ENCODE results near the gene C2CD2L. TPM values are rescaled to one million over a fixed set of nuclear protein-coding genes. Genes with fewer than 3 reads are reported as not detected.
"Not testable (repeated sequence)": the region's sequence is repeated elsewhere in the genome, so short reads cannot be mapped to it uniquely, and the experiment has no call there.

Gene C2CD2L
- total RNA-seq: 10 to 100 TPM in 1 of 2 donors, 1 to 10 TPM in 1; 9.5 to 10.1 TPM
- polyA plus RNA-seq: 10 to 100 TPM in 1 of 2 donors, 1 to 10 TPM in 1; 6.6 to 10.3 TPM
- long read RNA-seq, donor 1, full-length matches to known transcripts: 2 of 5 reads
- long read RNA-seq, donor 1, partial matches to known transcripts: 2 of 5 reads
- long read RNA-seq, donor 1, other reads (novel, unspliced or antisense): 1 of 5 reads
- long read RNA-seq, donor 2, partial matches to known transcripts: 3 of 12 reads
- long read RNA-seq, donor 2, other reads (novel, unspliced or antisense): 5 of 12 reads

- DNase-seq (peak; percentile 95 to 96), ATAC-seq (ENCODE audit: low FRiP score) (peak; percentile 95)
- Histone ChIP-seq H3K27me3 (ENCODE audit: control insufficient read depth in 1 of 2, insufficient read depth in 2 of 2, low read length in 1 of 2) (no peaks in the 10 kb centered on the region), H3K27ac (ENCODE audit: low read depth in 1 of 2, low read length in 2 of 2) (peak within 1 kb of the TSS in 1 of 2 donors; percentile 62), H3K36me3 (ENCODE audit: control insufficient read depth in 1 of 2, insufficient read depth in 2 of 2, low read length in 1 of 2) (peaks cover 0 to 4% of the 10 kb centered on the region in 2 donors), H3K4me1 (ENCODE audit: control insufficient read depth in 1 of 2, insufficient read depth in 2 of 2, low read length in 2 of 2) (peaks cover 0 to 2% of the 10 kb centered on the region in 2 donors), H3K4me3 (ENCODE audit: low read length in 2 of 2) (peak within 1 kb of the TSS; percentile 84 to 95), H3K9me3 (ENCODE audit: control insufficient read depth, low read length) (no peaks in the 10 kb centered on the region)
- intact Hi-C loops (cut with DNase I): no loop called here
- WGBS, 2 donors: 0 to 1% methylated on average over 42 to 49 of the region's 49 CpGs
These were observed at the start of gene C2CD2L for GRCh38 chr11:119106564-119107537. TSS of gene C2CD2L (plus strand) at chr11:119107344. CDS start at chr11:119107742, 398 bp downstream.

- H3K27me3 ChIP-seq (ENCODE audit: control insufficient read depth in 1 of 2, insufficient read depth in 2 of 2, low read length in 1 of 2); H3K4me3 ChIP-seq (ENCODE audit: low read length in 2 of 2); intact Hi-C loops (cut with DNase I); ATAC-seq (ENCODE audit: low FRiP score); H3K36me3 ChIP-seq (ENCODE audit: control insufficient read depth in 1 of 2, insufficient read depth in 2 of 2, low read length in 1 of 2); DNase-seq; H3K4me1 ChIP-seq (ENCODE audit: control insufficient read depth in 1 of 2, insufficient read depth in 2 of 2, low read length in 2 of 2); H3K9me3 ChIP-seq (ENCODE audit: control insufficient read depth, low read length); H3K27ac ChIP-seq (ENCODE audit: low read depth in 1 of 2, low read length in 2 of 2): not testable (repeated sequence)
- WGBS, 2 donors: 86 to 90% methylated on average over 19 to 31 of the region's 35 CpGs
These were observed 48.0 kb upstream of the C2CD2L start for GRCh38 chr11:119059128-119059527.

- H3K4me3 ChIP-seq (ENCODE audit: low read length in 2 of 2): no peak overlapping the region
- no peaks in the 10 kb centered on the region for H3K4me1 ChIP-seq (ENCODE audit: control insufficient read depth in 1 of 2, insufficient read depth in 2 of 2, low read length in 2 of 2)
- intact Hi-C loops (cut with DNase I): no loop called here
- no peaks in the 10 kb centered on the region for H3K9me3 ChIP-seq (ENCODE audit: control insufficient read depth, low read length)
- no peaks in the 10 kb centered on the region for H3K27me3 ChIP-seq (ENCODE audit: control insufficient read depth in 1 of 2, insufficient read depth in 2 of 2, low read length in 1 of 2)
- no peak overlapping the region for H3K27ac ChIP-seq (ENCODE audit: low read depth in 1 of 2, low read length in 2 of 2)
- ATAC-seq (ENCODE audit: low FRiP score) (no peak), DNase-seq (no peak)
- 90 to 92% methylated on average over 3 of the region's 3 CpGs for WGBS, 2 donors
- H3K36me3 ChIP-seq (ENCODE audit: control insufficient read depth in 1 of 2, insufficient read depth in 2 of 2, low read length in 1 of 2): no peaks in the 10 kb centered on the region
These were observed 45.9 kb upstream of the C2CD2L start for GRCh38 chr11:119061256-119061655.

- WGBS, 2 donors: 25 to 28% methylated on average over 5 of the region's 5 CpGs
- H3K27ac ChIP-seq (ENCODE audit: low read depth in 1 of 2, low read length in 2 of 2): peak overlapping the region in 1 of 2 donors; percentile 38
- H3K36me3 ChIP-seq (ENCODE audit: control insufficient read depth in 1 of 2, insufficient read depth in 2 of 2, low read length in 1 of 2): no peaks in the 10 kb centered on the region
- intact Hi-C loops (cut with DNase I): no loop called here
- H3K4me1 ChIP-seq (ENCODE audit: control insufficient read depth in 1 of 2, insufficient read depth in 2 of 2, low read length in 2 of 2): no peaks in the 10 kb centered on the region
- H3K4me3 ChIP-seq (ENCODE audit: low read length in 2 of 2): no peak overlapping the region
- ATAC-seq (ENCODE audit: low FRiP score) (no peak), DNase-seq (peak; percentile 68 to 80)
- H3K27me3 ChIP-seq (ENCODE audit: control insufficient read depth in 1 of 2, insufficient read depth in 2 of 2, low read length in 1 of 2): no peaks in the 10 kb centered on the region
- no peaks in the 10 kb centered on the region for H3K9me3 ChIP-seq (ENCODE audit: control insufficient read depth, low read length)
These were observed 44.4 kb upstream of the C2CD2L start for GRCh38 chr11:119062779-119063178.

- no peaks in the 10 kb centered on the region for H3K4me1 ChIP-seq (ENCODE audit: control insufficient read depth in 1 of 2, insufficient read depth in 2 of 2, low read length in 2 of 2)
- intact Hi-C loops (cut with DNase I): loop anchor here in 1 of 2 donors (5.0 kb wide), 1 partner anchor 38 kb away; no protein-coding TSS in a partner anchor
- no peak overlapping the region for H3K27ac ChIP-seq (ENCODE audit: low read depth in 1 of 2, low read length in 2 of 2)
- H3K36me3 ChIP-seq (ENCODE audit: control insufficient read depth in 1 of 2, insufficient read depth in 2 of 2, low read length in 1 of 2): peaks cover 1 to 2% of the 10 kb centered on the region in 2 donors
- DNase-seq: no peak
- no peak overlapping the region for H3K4me3 ChIP-seq (ENCODE audit: low read length in 2 of 2)
- H3K27me3 ChIP-seq (ENCODE audit: control insufficient read depth in 1 of 2, insufficient read depth in 2 of 2, low read length in 1 of 2): no peaks in the 10 kb centered on the region
- no peaks in the 10 kb centered on the region for H3K9me3 ChIP-seq (ENCODE audit: control insufficient read depth, low read length)
- WGBS, 2 donors: 63 to 70% methylated on average over 4 of the region's 4 CpGs
- ATAC-seq (ENCODE audit: low FRiP score): no peak
These were observed 41.8 kb upstream of the C2CD2L start for GRCh38 chr11:119065369-119065768.

- DNase-seq (peak; percentile 99), ATAC-seq (ENCODE audit: low FRiP score) (peak; percentile 97)
- 0% methylated on average over 47 to 49 of the region's 49 CpGs for WGBS, 2 donors
- H3K4me1 ChIP-seq (ENCODE audit: control insufficient read depth in 1 of 2, insufficient read depth in 2 of 2, low read length in 2 of 2): no peaks in the 10 kb centered on the region
- no peaks in the 10 kb centered on the region for H3K27me3 ChIP-seq (ENCODE audit: control insufficient read depth in 1 of 2, insufficient read depth in 2 of 2, low read length in 1 of 2)
- peak within 1 kb of the TSS; percentile 28 to 92 for H3K27ac ChIP-seq (ENCODE audit: low read depth in 1 of 2, low read length in 2 of 2)
- no peaks in the 10 kb centered on the region for H3K9me3 ChIP-seq (ENCODE audit: control insufficient read depth, low read length)
- peaks cover 2 to 6% of the 10 kb centered on the region in 2 donors for H3K36me3 ChIP-seq (ENCODE audit: control insufficient read depth in 1 of 2, insufficient read depth in 2 of 2, low read length in 1 of 2)
- intact Hi-C loops (cut with DNase I): loop anchor here in 1 of 2 donors (5.0 kb wide), 1 partner anchor 40 kb away; no protein-coding TSS in a partner anchor
- H3K4me3 ChIP-seq (ENCODE audit: low read length in 2 of 2): peak within 1 kb of the TSS; percentile 78 to 99
These were observed 39.5 kb upstream of the C2CD2L start, which contains the start of gene VPS11 for GRCh38 chr11:119067371-119068222. TSS of gene VPS11 (plus strand) at chr11:119067818. CDS start at chr11:119067824, 6 bp downstream.

GRCh38 chr11:119077839-119078238 lies 29.3 kb upstream of the C2CD2L start:
- no peak overlapping the region for H3K27ac ChIP-seq (ENCODE audit: low read depth in 1 of 2, low read length in 2 of 2)
- WGBS, 2 donors: 92 to 95% methylated on average over 11 of the region's 11 CpGs
- DNase-seq (peak in 1 of 2 donors; percentile 7), ATAC-seq (ENCODE audit: low FRiP score) (no peak)
- no peak overlapping the region for H3K4me3 ChIP-seq (ENCODE audit: low read length in 2 of 2)
- intact Hi-C loops (cut with DNase I): no loop called here
- H3K9me3 ChIP-seq (ENCODE audit: control insufficient read depth, low read length): no peaks in the 10 kb centered on the region
- no peaks in the 10 kb centered on the region for H3K4me1 ChIP-seq (ENCODE audit: control insufficient read depth in 1 of 2, insufficient read depth in 2 of 2, low read length in 2 of 2)
- H3K27me3 ChIP-seq (ENCODE audit: control insufficient read depth in 1 of 2, insufficient read depth in 2 of 2, low read length in 1 of 2): no peaks in the 10 kb centered on the region
- peaks cover 6 to 21% of the 10 kb centered on the region in 2 donors for H3K36me3 ChIP-seq (ENCODE audit: control insufficient read depth in 1 of 2, insufficient read depth in 2 of 2, low read length in 1 of 2)
